ENCODE data around the gene CCDC88C.

GRCh38 chr14:91321131-91321530, 96.5 kb downstream of the CCDC88C start:
- TF ChIP-seq CTCF (IDR thresholded peaks at IDR 0.05) = no peak
- TF ChIP-seq POLR2A (IDR thresholded peaks at IDR 0.05) = no peak
